Suprapubic skin (tissue), 4 donors: Measurements from ENCODE around the gene PDGFB.

ENCODE experiments used
- CTCF ChIP-seq, 2 donors: fragments of 200-600 bp in 1 of 2; fragments of 450-650 bp in 1 of 2; sonication (generic) in 1 of 2; IDR thresholded peaks; one replicate each; pipeline ENCODE4 v1.5.1; 2016 to 2019; ENCODE audit warnings: antibody characterized with exemption in 2 of 2, mild to moderate bottlenecking in 1 of 2, moderate library complexity in 1 of 2
- EP300 ChIP-seq: sonication (generic); formaldehyde crosslinking; IDR thresholded peaks from one replicate; pipeline ENCODE4 v1.6.1; 2017; ENCODE audit warnings: antibody characterized with exemption
- POLR2A ChIP-seq, 2 donors: fragments of 450-650 bp; IDR thresholded peaks; one replicate each; pipeline ENCODE4 v1.6.1; 2017; ENCODE audit warnings: antibody characterized with exemption in 2 of 2, mild to moderate bottlenecking in 2 of 2, moderate library complexity in 2 of 2
- POLR2AphosphoS5 ChIP-seq, 3 donors: sonication (generic); formaldehyde crosslinking; IDR thresholded peaks; one replicate each; pipeline ENCODE4 v1.6.1; 2017; ENCODE audit warnings: antibody characterized with exemption in 3 of 3

DNA sequence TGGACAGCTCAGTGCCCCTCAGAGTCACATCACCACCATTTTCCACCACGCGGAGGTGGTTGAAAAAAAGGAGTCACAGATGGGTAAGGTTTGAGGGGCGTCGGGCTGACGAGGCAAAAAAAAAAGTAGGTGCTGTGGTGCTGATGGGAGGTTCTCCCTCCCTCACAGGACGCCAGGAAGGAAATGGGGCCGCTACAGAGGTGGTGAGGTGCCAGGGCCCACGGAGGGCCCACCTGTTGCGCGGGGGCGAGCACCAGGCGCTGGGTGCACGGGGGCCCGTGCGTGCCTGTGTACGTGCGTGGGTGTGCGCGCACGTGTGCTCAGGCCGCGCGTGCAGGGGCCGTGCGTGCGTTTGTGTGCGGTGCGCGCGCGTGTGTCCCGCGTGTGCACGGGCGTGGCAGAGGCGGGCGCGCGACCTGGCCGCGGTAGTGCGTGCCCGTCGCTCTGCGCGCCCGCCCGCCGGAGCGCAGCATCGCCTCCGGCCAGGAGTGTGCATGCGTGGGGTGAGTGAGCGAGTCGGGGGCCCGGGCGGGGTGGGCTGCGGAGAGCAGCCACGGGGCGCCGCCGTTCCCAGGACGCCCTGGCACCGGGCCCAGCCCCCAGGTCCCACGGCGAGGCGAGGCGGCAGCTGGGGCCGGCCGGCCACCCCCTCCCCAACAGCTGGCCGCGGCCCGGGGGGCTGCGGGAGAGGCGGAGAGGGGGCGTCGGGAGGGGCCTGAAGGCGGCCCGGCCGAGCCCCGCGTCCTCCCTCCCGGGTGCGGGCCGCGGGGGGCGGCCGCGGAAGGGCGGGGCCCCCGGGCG is 2.8 kb downstream of the PDGFB start:
- TF ChIP-seq CTCF (IDR thresholded peaks at IDR 0.05) (no peak), POLR2AphosphoS5 (IDR thresholded peaks at IDR 0.05) (no peak), POLR2A (IDR thresholded peaks at IDR 0.05) (no peak), EP300 (no peak)
